GM10847 (cell line): ENCODE measurements around the gene SLC6A12.

Source experiments
- POLR2A ChIP-seq: IDR thresholded peaks from 2 replicates; pipeline ENCODE4 v1.6.1; 2011; ENCODE audit not compliant: insufficient read length; ENCODE audit errors: extremely low read depth

Gene SLC6A12

GRCh38 chr12:210277-211141 lies 3.4 kb downstream of the SLC6A12 start:
- no peak for TF ChIP-seq POLR2A

DNA sequence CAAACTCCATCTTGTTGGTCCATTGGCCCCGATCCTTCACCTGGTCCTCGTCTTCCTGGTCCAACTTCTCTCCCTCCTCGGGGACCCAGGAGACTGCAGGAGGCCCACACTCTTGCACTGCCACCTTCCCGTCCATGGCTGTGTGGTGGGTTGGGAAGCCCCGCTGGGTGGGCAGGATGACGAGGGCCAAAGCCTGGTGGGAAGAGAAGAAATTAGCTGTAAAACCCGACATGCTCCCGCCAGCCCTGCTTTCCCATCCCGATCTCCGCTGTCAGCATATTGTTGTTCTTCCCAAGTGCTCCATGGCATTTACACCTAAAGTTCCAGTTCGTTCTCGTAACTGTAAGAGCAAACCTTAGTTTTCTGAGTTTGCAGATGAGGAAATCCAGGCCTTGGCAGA lies 4.1 kb downstream of the SLC6A12 start:
- TF ChIP-seq POLR2A, result no peak

DNA sequence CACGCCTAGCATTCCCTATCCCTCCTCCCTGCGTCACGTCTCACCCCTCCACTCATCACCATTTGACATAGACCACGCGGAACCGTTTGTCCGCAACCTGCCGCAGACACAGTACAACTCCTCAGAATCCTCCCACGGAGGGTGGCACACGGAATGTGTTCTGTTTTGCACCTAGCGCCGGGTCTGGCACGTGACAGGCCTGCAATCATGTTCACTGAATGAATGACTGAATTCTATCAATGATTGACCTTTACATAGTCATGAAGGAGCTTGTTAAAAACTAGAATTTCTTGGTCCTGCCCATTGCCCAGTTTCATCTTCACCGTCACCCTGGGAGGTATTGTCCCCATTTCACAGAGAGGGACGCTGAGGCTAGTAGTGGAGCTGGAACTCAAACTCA lies 4.7 kb downstream of the SLC6A12 start:
- no peak for TF ChIP-seq POLR2A

GRCh38 chr12:208813-209212 lies 5.1 kb downstream of the SLC6A12 start:
- TF ChIP-seq POLR2A, result no peak

GRCh38 chr12:207804-208203 lies 6.2 kb downstream of the SLC6A12 start:
- no peak for TF ChIP-seq POLR2A

DNA sequence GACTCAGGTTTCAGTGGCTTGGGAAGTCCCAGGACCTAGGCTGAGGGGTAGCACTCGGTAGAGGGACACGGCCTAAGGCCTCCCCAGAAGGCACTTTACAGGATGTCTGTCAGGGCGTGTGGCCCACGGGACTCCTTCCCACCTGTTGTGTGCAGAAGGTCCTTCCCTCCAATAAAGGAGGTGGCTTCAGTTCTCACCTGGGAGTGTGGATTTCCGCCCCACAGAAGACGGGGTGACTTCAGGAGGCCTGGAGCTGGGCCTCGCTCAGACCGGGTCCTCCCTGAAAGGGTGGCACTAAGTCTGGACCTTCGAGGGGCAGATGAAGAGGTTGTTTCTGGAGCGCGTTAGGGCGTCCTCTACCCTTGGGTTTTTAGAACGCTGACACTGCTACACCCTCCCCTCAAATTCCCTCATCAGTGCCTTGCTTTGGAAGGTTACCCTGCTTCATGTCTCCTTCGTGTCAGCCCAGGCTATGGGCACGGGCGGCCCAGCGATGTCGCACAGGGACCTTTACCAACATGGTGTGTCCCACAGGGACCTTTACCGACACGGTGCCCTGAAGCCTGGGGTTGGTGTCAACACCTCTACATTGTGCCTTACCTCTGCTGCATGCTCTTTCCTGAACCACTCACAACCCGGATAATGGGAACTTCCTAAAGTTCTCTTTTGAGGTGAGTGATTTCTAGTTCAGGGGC lies 7.1 kb downstream of the SLC6A12 start:
- no peak for TF ChIP-seq POLR2A

GRCh38 chr12:205026-205425 lies 8.9 kb downstream of the SLC6A12 start:
- no peak for TF ChIP-seq POLR2A

DNA sequence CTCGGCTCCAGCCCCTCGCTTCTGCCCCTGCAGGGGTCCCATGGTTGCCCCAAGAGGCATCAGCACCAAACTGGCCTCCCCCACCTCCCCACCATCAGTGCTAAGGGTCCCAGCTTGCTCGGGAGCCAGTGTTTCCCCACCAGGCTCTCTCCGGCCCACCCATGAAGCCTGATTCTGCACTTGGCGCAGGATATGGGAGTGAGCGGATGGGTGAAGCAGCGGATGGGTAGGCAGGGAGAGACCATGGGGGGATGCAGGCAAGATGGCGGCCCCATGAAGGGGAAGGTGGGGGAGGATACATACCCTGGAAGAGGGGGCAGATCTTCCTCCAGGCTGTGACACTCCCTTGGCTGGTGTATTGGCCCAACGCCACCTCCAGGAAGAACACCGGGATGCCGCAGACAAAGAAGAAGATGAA lies 9.7 kb downstream of the SLC6A12 start:
- no peak for TF ChIP-seq POLR2A

DNA sequence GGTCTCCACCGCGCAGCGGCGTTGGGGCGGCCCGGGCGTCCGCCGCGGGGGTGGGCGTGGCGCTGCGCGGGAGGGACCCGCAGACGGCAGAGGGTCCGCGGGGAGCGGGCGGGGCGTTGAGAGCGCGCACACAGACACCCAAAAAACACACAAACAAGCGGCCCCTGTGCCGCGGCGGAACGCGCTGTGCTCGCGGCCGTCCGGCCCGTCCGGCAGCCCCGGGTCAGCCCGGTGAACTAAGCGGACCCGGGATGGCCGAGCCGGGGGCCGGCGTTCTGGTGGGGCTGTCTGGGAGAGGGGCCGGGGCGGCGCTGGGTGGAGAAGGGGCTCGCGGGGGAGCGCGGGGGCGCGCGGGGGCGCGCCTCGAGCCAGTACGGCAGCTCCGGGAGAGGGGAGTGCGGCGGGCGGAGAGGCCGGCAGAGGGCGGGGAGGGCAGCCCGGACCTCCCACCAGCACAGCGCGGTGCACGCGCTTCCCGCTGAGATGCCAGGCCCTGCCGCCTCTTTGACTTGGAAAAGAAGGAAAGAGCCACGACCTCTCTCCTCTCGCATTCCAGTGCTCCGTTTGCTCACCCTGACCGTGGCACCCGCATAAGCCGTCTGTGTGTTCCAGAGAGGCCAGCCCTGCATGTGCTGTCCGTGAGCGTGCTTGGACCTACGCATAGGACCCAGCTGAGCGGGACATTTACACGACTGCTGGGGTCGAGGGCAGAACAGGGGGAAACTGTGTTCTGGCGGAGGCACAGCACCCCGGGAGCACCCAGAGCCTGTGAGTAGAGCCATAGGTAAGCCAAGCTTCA lies 10.3 kb downstream of the SLC6A12 start:
- TF ChIP-seq POLR2A, result no peak

- TF ChIP-seq POLR2A, result no peak
Observed at GRCh38 chr12:203074-203461, 10.9 kb downstream of the SLC6A12 start.

GRCh38 chr12:202081-202731 lies 11.8 kb downstream of the SLC6A12 start:
- no peak for TF ChIP-seq POLR2A

DNA sequence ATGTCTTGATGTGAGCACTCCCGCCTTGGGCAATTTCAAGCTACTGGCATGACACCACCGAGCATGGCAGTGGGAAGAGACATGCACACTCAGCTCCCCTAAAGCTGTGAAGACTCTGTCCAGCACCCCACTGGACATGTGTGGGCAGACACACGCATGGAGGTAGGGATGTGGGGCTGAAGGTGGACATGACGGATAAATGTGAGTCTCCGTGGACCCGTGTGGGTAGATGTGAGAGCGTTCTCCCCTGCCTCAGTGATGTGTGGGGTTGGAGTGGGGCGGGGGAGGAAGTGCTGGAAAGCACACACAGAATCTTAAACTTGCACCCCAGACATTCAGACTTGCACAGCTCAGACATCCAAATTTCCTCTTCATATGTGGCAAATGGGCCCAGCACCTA lies 12.6 kb downstream of the SLC6A12 start:
- no peak for TF ChIP-seq POLR2A

DNA sequence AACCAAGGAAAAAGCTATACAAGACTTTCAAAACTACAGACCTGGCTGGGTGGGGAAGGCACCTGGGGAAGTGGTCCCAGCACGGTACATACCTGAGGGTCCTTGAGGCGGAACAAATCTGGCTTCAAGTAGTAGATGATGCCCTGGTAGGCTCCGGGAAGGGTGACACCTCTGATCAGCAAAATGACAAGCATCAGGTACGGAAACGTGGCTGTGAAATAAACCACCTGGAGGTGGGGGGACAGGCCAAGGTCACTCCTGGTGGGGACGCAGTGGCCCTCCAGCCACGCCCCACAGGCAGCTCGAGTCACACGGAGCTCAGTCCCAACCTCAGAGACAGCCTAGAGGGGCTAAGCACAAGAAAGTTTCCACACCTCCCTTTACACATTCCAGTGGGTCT lies 15.3 kb downstream of the SLC6A12 start:
- no peak for TF ChIP-seq POLR2A

DNA sequence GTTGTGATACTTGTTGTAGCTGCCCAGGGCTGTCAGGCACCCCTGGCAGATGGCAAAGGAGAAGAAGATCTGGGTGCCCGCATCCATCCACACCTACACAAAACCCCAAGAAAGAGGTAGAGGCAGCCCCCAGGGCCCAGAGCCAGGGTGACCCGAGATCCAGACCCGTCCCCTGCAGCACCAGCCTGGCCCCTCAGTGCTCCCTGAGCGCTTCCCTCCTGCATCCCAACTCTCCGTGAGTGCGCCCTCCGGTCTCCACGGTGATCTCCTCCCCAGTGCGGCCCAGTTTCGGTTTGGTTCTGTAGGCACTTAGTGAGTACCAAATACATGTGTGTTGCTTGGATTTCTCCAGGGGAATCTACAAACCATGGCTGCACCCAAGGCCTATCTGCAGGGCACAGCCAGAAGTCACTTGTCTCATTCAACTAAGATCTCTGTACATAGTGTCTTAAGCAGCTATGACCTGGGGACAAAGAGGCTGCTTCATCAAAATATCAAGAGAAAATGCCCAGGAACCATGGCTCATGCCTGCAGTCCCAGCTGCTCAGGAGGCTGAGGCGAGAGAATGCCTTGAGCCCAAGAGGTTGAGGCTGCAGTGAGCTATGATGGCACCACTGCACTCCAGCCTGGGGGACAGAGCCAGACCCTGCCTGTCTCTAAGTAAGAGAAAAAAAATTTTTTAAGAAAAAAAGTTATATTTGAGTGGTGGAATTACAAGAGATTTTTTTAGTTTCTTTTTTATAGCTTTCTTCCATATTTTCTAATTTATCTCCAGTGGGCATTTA lies 15.9 kb downstream of the SLC6A12 start:
- no peak for TF ChIP-seq POLR2A
